HepG2 (cell line): ENCODE measurements around the gene SPNS3. TPM values are rescaled to one million over a fixed set of nuclear protein-coding genes. Genes with fewer than 3 reads are reported as not detected.

Experiments
- AKNA ChIP-seq: sonication (generic); formaldehyde crosslinking; IDR thresholded peaks from 2 replicates; pipeline ENCODE4 v1.4.0; 2020; ENCODE audit warnings: missing genetic modification reagents, borderline replicate concordance
- ATRX ChIP-seq: sonication (generic); formaldehyde crosslinking; IDR thresholded peaks from 2 replicates; pipeline ENCODE4 v1.4.0; 2020; ENCODE audit warnings: missing genetic modification reagents, borderline replicate concordance
- EP300 ChIP-seq, 3 experiments: sonication (generic) in 1 of 3; formaldehyde crosslinking in 1 of 3; IDR thresholded peaks; 2 replicates each; pipeline versions ENCODE4 v1.5.1 to v1.6.1; 2011 to 2020; ENCODE audit warnings: low read depth in 2 of 3, low read length in 2 of 3, borderline replicate concordance in 1 of 3, improper control_type of control experiment in 1 of 3, mild to moderate bottlenecking in 1 of 3, missing genetic modification reagents in 1 of 3, moderate library complexity in 1 of 3
- ERF ChIP-seq: IDR thresholded peaks from 2 replicates; pipeline ENCODE4 v1.6.1; 2018; ENCODE audit warnings: missing biosample characterization, missing genetic modification reagents
- GRHL1 ChIP-seq: sonication (generic); formaldehyde crosslinking; conservative IDR thresholded peaks from 2 replicates; pipeline ENCODE4 v1.8.0; 2022; ENCODE audit warnings: missing genetic modification reagents
- HMGA1 ChIP-seq: sonication (generic); formaldehyde crosslinking; conservative IDR thresholded peaks from 2 replicates; pipeline ENCODE4 v1.4.0; 2020; ENCODE audit warnings: missing genetic modification reagents
- HNF1B ChIP-seq: sonication (generic); formaldehyde crosslinking; IDR thresholded peaks from 2 replicates; pipeline ENCODE4 v1.5.1; 2020; ENCODE audit warnings: mild to moderate bottlenecking, moderate library complexity, missing genetic modification reagents
- HOXA9 ChIP-seq: sonication (generic); formaldehyde crosslinking; IDR thresholded peaks from 2 replicates; pipeline ENCODE4 v1.8.1; 2022; ENCODE audit warnings: missing genetic modification reagents, mild to moderate bottlenecking, moderate library complexity, borderline replicate concordance
- JARID2 ChIP-seq: sonication (generic); formaldehyde crosslinking; IDR thresholded peaks from 2 replicates; pipeline ENCODE4 v1.8.1; 2023; ENCODE audit warnings: missing genetic modification reagents, inconsistent platforms; ENCODE audit not compliant: insufficient replicate concordance
- KDM5A ChIP-seq: fragments of 200-600 bp; sonication (generic); IDR thresholded peaks from 2 replicates; pipeline ENCODE4 v1.7.0; 2018; ENCODE audit warnings: antibody characterized with exemption, mild to moderate bottlenecking, low read length, borderline replicate concordance
- KLF6 ChIP-seq: IDR thresholded peaks from 2 replicates; pipeline ENCODE4 v1.8.0; 2016; ENCODE audit warnings: missing biosample characterization, missing genetic modification reagents
- NFRKB ChIP-seq: fragments of 450-650 bp; IDR thresholded peaks from 2 replicates; pipeline ENCODE4 v1.6.1; 2017
- PCBP1 ChIP-seq: fragments of 200-400 bp; formaldehyde crosslinking; IDR thresholded peaks from 2 replicates; pipeline ENCODE4 v1.6.1; 2017; ENCODE audit warnings: mild to moderate bottlenecking, low read depth, low read length, borderline replicate concordance
- PLRG1 ChIP-seq: fragments of 450-650 bp; conservative IDR thresholded peaks from 2 replicates; pipeline ENCODE4 v1.6.1; 2016
- ZFP91 ChIP-seq: sonication (generic); formaldehyde crosslinking; IDR thresholded peaks from 2 replicates; pipeline ENCODE4 v1.9.0; 2022; ENCODE audit warnings: missing genetic modification reagents, mild to moderate bottlenecking, borderline replicate concordance
- ZNF3 ChIP-seq: IDR thresholded peaks from 2 replicates; pipeline ENCODE4 v1.7.0; 2017; ENCODE audit warnings: inconsistent platforms
- ZNF331 ChIP-seq: sonication (generic); formaldehyde crosslinking; IDR thresholded peaks from 2 replicates; pipeline ENCODE4 v1.4.0; 2020; ENCODE audit warnings: missing genetic modification reagents
- ZSCAN22 ChIP-seq: sonication (generic); formaldehyde crosslinking; IDR thresholded peaks from 2 replicates; pipeline ENCODE4 v1.4.0; 2020; ENCODE audit warnings: mild to moderate bottlenecking, missing genetic modification reagents
- polyA plus RNA-seq, 8 experiments: library from polyadenylated mRNA; depleted of rRNA in 3 of 8; stranded (reverse) in 7 of 8; unstranded in 1 of 8; fragments of >200 nt; fragmentation: Illumina TruSeq in 4 of 8; extraction: Trizol in 4 of 8; gene quantifications; 2 replicates each; pipeline versions ENCODE4 v1.2.1 to v1.2.3, GENCODE V29; 2011 to 2016; ENCODE audit warnings: low read depth in 4 of 8, missing spikeins in 1 of 8, mixed read lengths in 1 of 8; ENCODE audit not compliant: insufficient read depth in 1 of 8
- total RNA-seq, 5 experiments: library from RNA; depleted of rRNA; stranded (reverse); fragments of >200 nt; fragmentation: Illumina TruSeq; extraction: Trizol; gene quantifications; 2 replicates each; pipeline ENCODE4 v1.2.3, GENCODE V29; 2016; ENCODE audit warnings: low read depth in 1 of 5

SPNS3 gene
- total and polyA plus RNA-seq, 2 of the 13 experiments (the other 11 are each of a cell fraction or from before 2014, with no cell fraction given), result not detected

GRCh38 chr17:4480929-4481898, 47.5 kb downstream of the SPNS3 start (continued):
- no peak for TF ChIP-seq AKNA
- TF ChIP-seq ZSCAN22 (CRISPR knock-in tag), result no peak
- TF ChIP-seq ZNF331 (CRISPR knock-in tag), result no peak
- TF ChIP-seq HNF1B (CRISPR knock-in tag), result no peak
- no peak for TF ChIP-seq HOXA9
- no peak for TF ChIP-seq NFRKB
- TF ChIP-seq KDM5A, result no peak
- TF ChIP-seq JARID2 (CRISPR knock-in tag), result no peak
- TF ChIP-seq ZNF3, result no peak
- TF ChIP-seq PCBP1, result no peak
- peak; percentile 55; the same call in 1 of the 2 replicates for TF ChIP-seq ZFP91 (CRISPR knock-in tag)
- TF ChIP-seq GRHL1, result no peak
- TF ChIP-seq EP300 (IDR thresholded peaks at IDR 0.05; ENCODE audit: low read depth in 2 of 2, low read length in 2 of 2), result 0 out of 4 replicates have a peak, but pooled peaks of 1 of the 2 experiments have one; percentile 22
- TF ChIP-seq EP300 (CRISPR knock-in tag; IDR thresholded peaks at IDR 0.05; ENCODE audit: borderline replicate concordance), result no peak
- TF ChIP-seq ATRX, result no peak
- TF ChIP-seq KLF6 (CRISPR knock-in tag), result no peak
- TF ChIP-seq PLRG1, result no peak
- no peak; the same call in 1 of the 2 replicates for TF ChIP-seq ERF (CRISPR knock-in tag)
- no peak for TF ChIP-seq HMGA1 (CRISPR knock-in tag)
